IMR-90 (cell line): ENCODE data around the gene STAT4. TPM values are rescaled to one million over a fixed set of nuclear protein-coding genes. Genes with fewer than 3 reads are reported as not detected.

ENCODE experiments used
- ATAC-seq: fragments of 200-7000 bp; cut with Tn5 transposase; 2 replicates; pipeline ENCODE4 v1.9.1; 2020; ENCODE audit warnings: low read depth, mild to moderate bottlenecking, moderate library complexity
- BruUV-seq: library from RNA; stranded (reverse); fragments of 400-500 nt; replicated peaks from 2 replicates; lab custom pipeline; 2021; lab: Mats Ljungman, UMichigan
- CTCF ChIA-PET: fragments of 300-600 bp; formaldehyde crosslinking; extraction: SDS; loops from one replicate; lab custom pipeline; 2021; ENCODE audit warnings: antibody characterized with exemption; lab: Yijun Ruan, JAX
- POLR2A ChIA-PET: fragments of 300-600 bp; sonication (Branson Sonifier 250); formaldehyde crosslinking; loops from one replicate; lab custom pipeline; 2022; ENCODE audit warnings: antibody characterized with exemption; ENCODE audit not compliant: unreplicated experiment; lab: Charles Lee
- DNase-seq: peaks from one replicate; pipeline ENCODE4 v3.0.0; 2013
- H2AFZ ChIP-seq: replicated peaks from 2 replicates; pipeline ENCODE3; 2013; ENCODE audit warnings: low read length, mild to moderate bottlenecking; ENCODE audit not compliant: poor library complexity
- H2AK5ac ChIP-seq: 2 replicates; pipeline ENCODE4 v1.6.1; 2013; ENCODE audit warnings: low read depth, low read length, inconsistent platforms
- H2AK9ac ChIP-seq: replicated peaks from 2 replicates; pipeline ENCODE3; 2013; ENCODE audit warnings: mild to moderate bottlenecking, low read depth, low read length, moderate library complexity; ENCODE audit not compliant: poor library complexity
- H2BK120ac ChIP-seq: 2 replicates; pipeline ENCODE4 v1.6.1; 2013; ENCODE audit warnings: low read depth, low read length, inconsistent platforms
- H2BK15ac ChIP-seq: 3 replicates; pipeline ENCODE4 v1.6.1; 2013; ENCODE audit warnings: low read depth, low read length, inconsistent platforms
- H2BK20ac ChIP-seq: 2 replicates; pipeline ENCODE4 v1.6.1; 2013; ENCODE audit warnings: low read depth, mild to moderate bottlenecking, inconsistent platforms, low read length, moderate library complexity
- H2BK5ac ChIP-seq: 2 replicates; pipeline ENCODE4 v1.6.1; 2013; ENCODE audit warnings: mild to moderate bottlenecking, low read depth, low read length, inconsistent platforms; ENCODE audit not compliant: poor library complexity, severe bottlenecking
- H3K14ac ChIP-seq: replicated peaks from 2 replicates; pipeline ENCODE4 v1.6.1; 2013; ENCODE audit warnings: low read depth, low read length, inconsistent platforms
- H3K18ac ChIP-seq: 2 replicates; pipeline ENCODE4 v1.6.1; 2013; ENCODE audit warnings: low read depth, low read length, control low read depth
- H3K23ac ChIP-seq: 2 replicates; pipeline ENCODE4 v1.6.1; 2013; ENCODE audit warnings: low read depth, low read length, inconsistent platforms
- H3K27ac ChIP-seq: 2 replicates; pipeline ENCODE4 v1.5.1; 2013; ENCODE audit warnings: mild to moderate bottlenecking, control low read depth, low read length; ENCODE audit not compliant: insufficient read depth
- H3K27me3 ChIP-seq: 2 replicates; pipeline ENCODE4 v1.6.1; 2013; ENCODE audit warnings: low read length; ENCODE audit not compliant: control insufficient read depth, insufficient read depth
- H3K36me3 ChIP-seq: 2 replicates; pipeline ENCODE4 v1.6.1; 2013; ENCODE audit warnings: low read length, mixed read lengths; ENCODE audit not compliant: control insufficient read depth, insufficient read depth
- H3K4ac ChIP-seq: 2 replicates; pipeline ENCODE4 v1.6.1; 2013; ENCODE audit warnings: low read depth, low read length, inconsistent platforms
- H3K4me1 ChIP-seq: 2 replicates; pipeline ENCODE4 v1.6.1; 2013; ENCODE audit warnings: low read length, mixed read lengths; ENCODE audit not compliant: control insufficient read depth, insufficient read depth
- H3K4me2 ChIP-seq: 2 replicates; pipeline ENCODE4 v1.6.1; 2013; ENCODE audit warnings: low read depth, mild to moderate bottlenecking, control low read depth, low read length, moderate library complexity
- H3K4me3 ChIP-seq: 2 replicates; pipeline ENCODE4 v1.5.1; 2013; ENCODE audit warnings: low read depth, mild to moderate bottlenecking, control low read depth, low read length, moderate library complexity; ENCODE audit not compliant: insufficient read depth
- H3K56ac ChIP-seq: 2 replicates; pipeline ENCODE4 v1.6.1; 2013; ENCODE audit warnings: low read length, inconsistent platforms; ENCODE audit not compliant: insufficient read depth; ENCODE audit errors: extremely low read depth
- H3K79me1 ChIP-seq, 2 experiments: 2 replicates each; pipeline ENCODE4 v1.6.1; 2013; ENCODE audit warnings: low read length in 2 of 2, inconsistent platforms in 1 of 2, low read depth in 1 of 2
- H3K9ac ChIP-seq: 2 replicates; pipeline ENCODE4 v1.6.1; 2013; ENCODE audit warnings: low read depth, low read length, control low read depth
- H3K9me1 ChIP-seq: 2 replicates; pipeline ENCODE4 v1.6.1; 2013; ENCODE audit warnings: low read length, inconsistent platforms; ENCODE audit not compliant: insufficient read depth
- H3K9me3 ChIP-seq: 2 replicates; pipeline ENCODE4 v1.6.1; 2013; ENCODE audit warnings: low read length; ENCODE audit not compliant: control insufficient read depth, insufficient read depth
- H4K20me1 ChIP-seq: 2 replicates; pipeline ENCODE4 v1.6.1; 2013; ENCODE audit warnings: low read length, inconsistent platforms; ENCODE audit not compliant: insufficient read depth
- H4K5ac ChIP-seq: 2 replicates; pipeline ENCODE4 v1.6.1; 2013; ENCODE audit warnings: mild to moderate bottlenecking, low read depth, low read length, control low read depth
- H4K8ac ChIP-seq, 2 experiments: 2 replicates each; pipeline ENCODE4 v1.6.1; 2013; ENCODE audit warnings: low read depth in 2 of 2, low read length in 2 of 2, control low read depth in 1 of 2, inconsistent platforms in 1 of 2
- H4K91ac ChIP-seq: 2 replicates; pipeline ENCODE4 v1.6.1; 2013; ENCODE audit warnings: low read depth, low read length, inconsistent platforms; ENCODE audit not compliant: insufficient read depth
- BHLHE40 ChIP-seq: fragments of 150-350 bp; IDR thresholded peaks from 2 replicates; pipeline ENCODE4 v1.6.1; 2016; ENCODE audit warnings: mild to moderate bottlenecking, low read depth, low read length
- CEBPB ChIP-seq: IDR thresholded peaks from 2 replicates; pipeline ENCODE4 v1.6.1; 2012; ENCODE audit warnings: low read depth, low read length, improper control_type of control experiment
- CHD1 ChIP-seq: IDR thresholded peaks from 2 replicates; pipeline ENCODE4 v1.6.1; 2012; ENCODE audit warnings: low read depth, low read length, improper control_type of control experiment
- CTCF ChIP-seq: conservative IDR thresholded peaks from 2 replicates; pipeline ENCODE4 v1.5.1; 2012; ENCODE audit warnings: mild to moderate bottlenecking, low read depth, low read length, improper control_type of control experiment
- ELK1 ChIP-seq: fragments of 150-350 bp; IDR thresholded peaks from 2 replicates; pipeline ENCODE4 v1.6.1; 2016; ENCODE audit warnings: low read depth, mild to moderate bottlenecking, low read length, moderate library complexity, borderline replicate concordance
- FOS ChIP-seq: fragments of 150-350 bp; IDR thresholded peaks from 2 replicates; pipeline ENCODE4 v1.6.1; 2016; ENCODE audit warnings: low read depth, low read length
- MAFK ChIP-seq: IDR thresholded peaks from 2 replicates; pipeline ENCODE4 v1.6.1; 2012; ENCODE audit warnings: low read depth, low read length, improper control_type of control experiment
- MAZ ChIP-seq: IDR thresholded peaks from 2 replicates; pipeline ENCODE4 v1.6.1; 2012; ENCODE audit warnings: low read depth, mild to moderate bottlenecking, low read length, improper control_type of control experiment, moderate library complexity, borderline replicate concordance
- MXI1 ChIP-seq: IDR thresholded peaks from 2 replicates; pipeline ENCODE4 v1.6.1; 2012; ENCODE audit warnings: low read depth, mild to moderate bottlenecking, low read length, moderate library complexity, borderline replicate concordance
- NFE2L2 ChIP-seq: fragments of 150-350 bp; IDR thresholded peaks from 2 replicates; pipeline ENCODE4 v1.6.1; 2016; ENCODE audit warnings: low read depth, mild to moderate bottlenecking, low read length
- POLR2A ChIP-seq: IDR thresholded peaks from 2 replicates; pipeline ENCODE4 v1.6.1; 2012; ENCODE audit warnings: mild to moderate bottlenecking, low read depth, low read length
- RAD21 ChIP-seq: IDR thresholded peaks from 2 replicates; pipeline ENCODE4 v1.6.1; 2012; ENCODE audit warnings: low read length, improper control_type of control experiment
- RCOR1 ChIP-seq: IDR thresholded peaks from 2 replicates; pipeline ENCODE4 v1.6.1; 2012; ENCODE audit warnings: mild to moderate bottlenecking, low read length, improper control_type of control experiment; ENCODE audit not compliant: insufficient replicate concordance
- RFX5 ChIP-seq: IDR thresholded peaks from 2 replicates; pipeline ENCODE4 v1.8.0; 2012; ENCODE audit warnings: low read depth, mild to moderate bottlenecking, low read length, moderate library complexity
- SMC3 ChIP-seq: fragments of 150-350 bp; IDR thresholded peaks from 2 replicates; pipeline ENCODE4 v1.6.1; 2016; ENCODE audit warnings: low read depth, mild to moderate bottlenecking, antibody characterized with exemption, low read length, moderate library complexity
- USF2 ChIP-seq: fragments of 150-350 bp; IDR thresholded peaks from 2 replicates; pipeline ENCODE4 v1.6.1; 2017; ENCODE audit warnings: mild to moderate bottlenecking, antibody characterized with exemption, low read length, low read depth
- whole genome bisulfite sequencing, 2 experiments: methylation state at CpG; one replicate each; pipeline versions ENCODE4 v1.1.5 to v1.1.7; 2013; ENCODE audit warnings: missing lambda C conversion rate in 2 of 2; ENCODE audit not compliant: insufficient read length in 1 of 2; ENCODE audit errors: extremely low coverage in 2 of 2; 5-methylcytosine and 5-hydroxymethylcytosine counted together
- dilution Hi-C: fragments of 300-500 bp; cut with HindIII; formaldehyde crosslinking; loops from one replicate; pipeline ENCODE4 v1.14.3; 2018; ENCODE audit warnings: low sequenced_read_pairs; ENCODE audit not compliant: unreplicated experiment
- in situ Hi-C: fragments of 300-500 bp; cut with MboI; formaldehyde crosslinking; loops from 3 replicates; pipeline ENCODE4 v1.14.3; 2019; ENCODE audit warnings: low sequenced_read_pairs, inconsistent platforms, mixed read lengths
- intact Hi-C: fragments of 100-400 bp; cut with micrococcal nuclease; formaldehyde crosslinking; loops from 2 replicates; pipeline ENCODE4 v1.10.0; 2022
- polyA plus RNA-seq, 3 experiments: library from polyadenylated mRNA; depleted of rRNA; stranded (reverse); fragments of >200 nt; gene quantifications; 2 replicates each; pipeline ENCODE4 v1.2.3, GENCODE V29; 2012; ENCODE audit warnings: low replicate concordance in 1 of 3
- total RNA-seq: library from RNA; depleted of rRNA; stranded (reverse); fragments of >200 nt; gene quantifications from 2 replicates; pipeline ENCODE4 v1.2.3, GENCODE V29; 2012

STAT4 gene
- total and polyA plus RNA-seq, 2 of the 4 experiments (the other 2 are of a cell fraction) = 0.36 to 0.48 TPM

GRCh38 chr2:190987938-190988337 lies 162.9 kb downstream of the STAT4 start:
- Histone ChIP-seq H3K9me1 (peaks cover 15% of the 10 kb centered on the region), H3K23ac (no peak overlapping the region), H3K4me2 (no peak overlapping the region), H2BK15ac (no peak overlapping the region), H2BK120ac (no peak overlapping the region), H2BK5ac (no peak overlapping the region), H3K14ac (no peak overlapping the region), H3K9ac (no peak overlapping the region), H4K8ac (no peak overlapping the region), H4K5ac (no peak overlapping the region), H2AK9ac (no peak overlapping the region), H3K9me3 (no peaks in the 10 kb centered on the region), H3K4me3 (no peak overlapping the region), H2BK20ac (no peak overlapping the region), H3K56ac (no peak overlapping the region), H3K27ac (no peak overlapping the region), H3K79me1 (peaks cover 0 to 10% of the 10 kb centered on the region in 2 experiments; a peak in 2 of 4 replicates), H2AFZ (no peak overlapping the region), H2AK5ac (no peak overlapping the region), H3K4ac (no peak overlapping the region), H4K20me1 (peaks cover 15% of the 10 kb centered on the region; the same call in 1 of the 2 replicates), H3K18ac (no peak overlapping the region), H4K91ac (no peak overlapping the region), H3K36me3 (peaks cover 63% of the 10 kb centered on the region), H3K4me1 (no peaks in the 10 kb centered on the region), H3K27me3 (no peaks in the 10 kb centered on the region)
- no TSS peak for BruUV-seq
- DNase-seq (no peak), ATAC-seq (no peak)
- CTCF ChIA-PET = no interaction called here
- TF ChIP-seq CEBPB (no peak), FOS (no peak), SMC3 (no peak), NFE2L2 (no peak), CHD1 (no peak), CTCF (no peak), POLR2A (no peak), ELK1 (no peak), BHLHE40 (no peak), USF2 (no peak), RFX5 (no peak), MAZ (no peak), MXI1 (no peak), MAFK (no peak), RAD21 (no peak), RCOR1 (no peak)
- 100% methylated on average over 2 of the region's 5 CpGs; no CpG with 5 or more reads in 1 of the 2 experiments for WGBS, 2 experiments
- POLR2A ChIA-PET = no interaction called here
- in situ Hi-C loops (no loop called here), dilution Hi-C loops (no loop called here), intact Hi-C loops (no loop called here)
